ENCODE results near the gene NOL3. TPM values are rescaled to one million over a fixed set of nuclear protein-coding genes. Genes with fewer than 3 reads are reported as not detected.

NOL3 gene
- total and polyA plus RNA-seq, 2 of the 13 experiments (the other 11 are each of a cell fraction or from before 2014, with no cell fraction given) = 5.7 to 20.5 TPM

GRCh38 chr16:67191995-67192681 is 21.8 kb downstream of the NOL3 start, which contains the start of gene E2F4 (continued):
- peak; percentile 85; the same call in 1 of the 2 replicates for TF ChIP-seq ZNF580 (CRISPR knock-in tag; IDR thresholded peaks at IDR 0.05; ENCODE audit: borderline replicate concordance, low read depth)
- TF ChIP-seq ZNF879 (CRISPR knock-in tag; IDR thresholded peaks at IDR 0.05) = no peak
- peak; percentile 81 for TF ChIP-seq ZNF841 (CRISPR knock-in tag; IDR thresholded peaks at IDR 0.05; ENCODE audit: borderline replicate concordance)
- TF ChIP-seq POLR2AphosphoS5 (IDR thresholded peaks at IDR 0.05; ENCODE audit: low read depth, low read length) = peak; percentile 55
- no peak; the same call in 1 of the 2 replicates for TF ChIP-seq ZNF513 (CRISPR knock-in tag; conservative IDR thresholded peaks at IDR 0.05)
- TF ChIP-seq IRX3 (CRISPR knock-in tag; IDR thresholded peaks at IDR 0.05; ENCODE audit: borderline replicate concordance, low read depth) = peak; percentile 50; the same call in 1 of the 2 replicates
- TF ChIP-seq ZNF782 (CRISPR knock-in tag; IDR thresholded peaks at IDR 0.05; ENCODE audit: borderline replicate concordance) = peak; percentile 70; the same call in 1 of the 2 replicates
- peak; percentile 22 for TF ChIP-seq ZNF430 (CRISPR knock-in tag; IDR thresholded peaks at IDR 0.05)
- 0 out of 2 replicates have a peak, but pooled peaks have one; percentile 39 for TF ChIP-seq ZNF549 (CRISPR knock-in tag; IDR thresholded peaks at IDR 0.05)
- TF ChIP-seq FUBP1 (CRISPR knock-in tag; IDR thresholded peaks at IDR 0.05; ENCODE audit: borderline replicate concordance) = no peak
- TF ChIP-seq MTA3 (CRISPR knock-in tag; IDR thresholded peaks at IDR 0.05) = no peak
- TF ChIP-seq ZNF225 (CRISPR knock-in tag; IDR thresholded peaks at IDR 0.05) = peak; percentile 88
- peak; percentile 53 for TF ChIP-seq ZNF280B (CRISPR knock-in tag; IDR thresholded peaks at IDR 0.05; ENCODE audit: borderline replicate concordance)
- TF ChIP-seq MXD3 (CRISPR knock-in tag; IDR thresholded peaks at IDR 0.05) = no peak; the same call in none of the 2 replicates
- no peak for TF ChIP-seq SETDB1 (CRISPR knock-in tag; IDR thresholded peaks at IDR 0.05; ENCODE audit: borderline replicate concordance)
- 0 out of 2 replicates have a peak, but pooled peaks have one; percentile 82 for TF ChIP-seq TRAFD1 (CRISPR knock-in tag; IDR thresholded peaks at IDR 0.05; ENCODE audit: borderline replicate concordance)
- peak; percentile 91 for TF ChIP-seq NR0B2 (CRISPR knock-in tag; IDR thresholded peaks at IDR 0.05)
- peak; percentile 62; the same call in 1 of the 2 replicates for TF ChIP-seq ZFP41 (CRISPR knock-in tag; IDR thresholded peaks at IDR 0.05; ENCODE audit: borderline replicate concordance)
- TF ChIP-seq HCFC1 (IDR thresholded peaks at IDR 0.05; ENCODE audit: low read depth, low read length) = peak; percentile 77
- TF ChIP-seq MBNL3 (CRISPR knock-in tag; conservative IDR thresholded peaks at IDR 0.05) = no peak
- TF ChIP-seq ZNF747 (CRISPR knock-in tag; IDR thresholded peaks at IDR 0.05; ENCODE audit: borderline replicate concordance) = peak; percentile 28; the same call in 1 of the 2 replicates
